Measurements from ENCODE around the gene DUSP12. TPM values are rescaled to one million over a fixed set of nuclear protein-coding genes. Genes with fewer than 3 reads are reported as not detected.
A peak's percentile ranks its signal among the peaks of the same experiment; 100 is the strongest.
"Not testable (repeated sequence)": the region's sequence is repeated elsewhere in the genome, so short reads cannot be mapped to it uniquely, and the experiment has no call there.

The DUSP12 gene
- total RNA-seq, 1 experiment from 2014 or later, result 23.6 TPM

GRCh38 chr1:161721738-161722343, 27.7 kb upstream of the DUSP12 start:
- H3K27ac ChIP-seq, result peak overlapping the region; percentile 40
- H2AFZ ChIP-seq, result no peak overlapping the region
- CTCF ChIA-PET, result no interaction called here
- peak in 1 of 2 experiments; percentile 63 for DNase-seq
- no TSS peak for BruUV-seq (replicated peaks)
- no peaks in the 10 kb centered on the region for H4K20me1 ChIP-seq (ENCODE audit: insufficient read depth)
- POLR2A ChIA-PET (ENCODE audit: unreplicated experiment), result no interaction called here
- intact Hi-C loops (cut with micrococcal nuclease; ENCODE audit: unreplicated experiment), result no loop called here
- H3K36me3 ChIP-seq (ENCODE audit: low read depth), result no peaks in the 10 kb centered on the region
- H3K9me2 ChIP-seq (ENCODE audit: insufficient read depth), result no peaks in the 10 kb centered on the region
- peaks cover 46% of the 10 kb centered on the region for H3K4me1 ChIP-seq (replicated peaks; ENCODE audit: insufficient read depth)
- no peaks in the 10 kb centered on the region for H3F3A ChIP-seq (ENCODE audit: insufficient read depth, low read depth)
- H3K27me3 ChIP-seq (ENCODE audit: insufficient read depth, low read depth), result no peaks in the 10 kb centered on the region
- peak overlapping the region; percentile 17 for H3K4me2 ChIP-seq
- TF ChIP-seq CTCF (conservative IDR thresholded peaks at IDR 0.05) (no peak), EZH2 (IDR thresholded peaks at IDR 0.05; ENCODE audit: low read depth) (no peak)
- 0 out of 2 replicates have a peak, but pooled peaks cover 9% of the 10 kb centered on the region for H3K79me2 ChIP-seq (ENCODE audit: low read depth)
- H3K9me3 ChIP-seq (ENCODE audit: insufficient read depth, low read depth), result no peaks in the 10 kb centered on the region
- H3K4me3 ChIP-seq, result no peak overlapping the region

GRCh38 chr1:161722406-161722805, 27.2 kb upstream of the DUSP12 start:
- Histone ChIP-seq H3K4me2 (no peak overlapping the region), H3K9me2 (ENCODE audit: insufficient read depth) (no peaks in the 10 kb centered on the region), H4K20me1 (ENCODE audit: insufficient read depth) (no peaks in the 10 kb centered on the region), H3K27me3 (ENCODE audit: insufficient read depth, low read depth) (no peaks in the 10 kb centered on the region), H3K36me3 (ENCODE audit: low read depth) (no peaks in the 10 kb centered on the region), H2AFZ (no peak overlapping the region), H3K9me3 (ENCODE audit: insufficient read depth, low read depth) (no peaks in the 10 kb centered on the region), H3F3A (ENCODE audit: insufficient read depth, low read depth) (0 out of 2 replicates have a peak, but pooled peaks cover under 1% of the 10 kb centered on the region), H3K4me3 (no peak overlapping the region), H3K4me1 (replicated peaks; ENCODE audit: insufficient read depth) (peaks cover 46% of the 10 kb centered on the region), H3K27ac (no peak overlapping the region), H3K79me2 (ENCODE audit: low read depth) (peaks cover 12% of the 10 kb centered on the region)
- CTCF ChIA-PET, result no interaction called here
- intact Hi-C loops (cut with micrococcal nuclease; ENCODE audit: unreplicated experiment), result no loop called here
- POLR2A ChIA-PET (ENCODE audit: unreplicated experiment), result no interaction called here
- BruUV-seq (replicated peaks), result no TSS peak
- TF ChIP-seq EZH2 (IDR thresholded peaks at IDR 0.05; ENCODE audit: low read depth) (no peak), CTCF (conservative IDR thresholded peaks at IDR 0.05) (no peak)
- DNase-seq, result no peak

- Histone ChIP-seq H4K20me1 (ENCODE audit: insufficient read depth) (no peaks in the 10 kb centered on the region), H3K36me3 (ENCODE audit: low read depth) (no peaks in the 10 kb centered on the region), H3K4me1 (replicated peaks; ENCODE audit: insufficient read depth) (peaks cover 49% of the 10 kb centered on the region), H3K79me2 (ENCODE audit: low read depth) (peaks cover 18% of the 10 kb centered on the region), H3K27me3 (ENCODE audit: insufficient read depth, low read depth) (no peaks in the 10 kb centered on the region), H2AFZ (no peak overlapping the region), H3K4me2 (peak overlapping the region; percentile 32), H3F3A (ENCODE audit: insufficient read depth, low read depth) (0 out of 2 replicates have a peak, but pooled peaks cover 4% of the 10 kb centered on the region), H3K27ac (no peak overlapping the region), H3K9me3 (ENCODE audit: insufficient read depth, low read depth) (no peaks in the 10 kb centered on the region), H3K4me3 (no peak overlapping the region), H3K9me2 (ENCODE audit: insufficient read depth) (no peaks in the 10 kb centered on the region)
- DNase-seq, result peak; percentile 20 to 61
- ChIA-PET POLR2A (ENCODE audit: unreplicated experiment) (no interaction called here), CTCF (no interaction called here)
- no TSS peak for BruUV-seq (replicated peaks)
- intact Hi-C loops (cut with micrococcal nuclease; ENCODE audit: unreplicated experiment), result no loop called here
- TF ChIP-seq EZH2 (IDR thresholded peaks at IDR 0.05; ENCODE audit: low read depth) (no peak), CTCF (conservative IDR thresholded peaks at IDR 0.05) (no peak)
These were observed 26.0 kb upstream of the DUSP12 start for GRCh38 chr1:161723459-161724141.

GRCh38 chr1:161725258-161725907, 24.2 kb upstream of the DUSP12 start:
- H3K36me3 ChIP-seq (ENCODE audit: low read depth); DNase-seq; BruUV-seq (replicated peaks); H4K20me1 ChIP-seq (ENCODE audit: insufficient read depth); CTCF ChIA-PET; H3K27me3 ChIP-seq (ENCODE audit: insufficient read depth, low read depth); H3K9me2 ChIP-seq (ENCODE audit: insufficient read depth); intact Hi-C loops (cut with micrococcal nuclease; ENCODE audit: unreplicated experiment); H3K9me3 ChIP-seq (ENCODE audit: insufficient read depth, low read depth): not testable (repeated sequence)
- peaks cover 21% of the 10 kb centered on the region for H3F3A ChIP-seq (ENCODE audit: insufficient read depth, low read depth)
- H3K79me2 ChIP-seq (ENCODE audit: low read depth), result peaks cover 18% of the 10 kb centered on the region
- peak overlapping the region; percentile 99 for H3K4me2 ChIP-seq
- H2AFZ ChIP-seq, result peak overlapping the region; percentile 88
- POLR2A ChIA-PET (ENCODE audit: unreplicated experiment), result interaction anchor here (0.6 kb wide), 1 partner anchor 652 kb away, joined by 6 read pairs; no protein-coding TSS in a partner anchor
- peak overlapping the region; percentile 97 for H3K4me3 ChIP-seq
- peaks cover 61% of the 10 kb centered on the region for H3K4me1 ChIP-seq (replicated peaks; ENCODE audit: insufficient read depth)
- peak overlapping the region; percentile 69 for H3K27ac ChIP-seq

Data from PC-9 (cell line).